Measurements from ENCODE around the gene OR5B2.
"Not testable (repeated sequence)": the region's sequence is repeated elsewhere in the genome, so short reads cannot be mapped to it uniquely, and the experiment has no call there.

OR5B2 gene

GRCh38 chr11:58428021-58428420 lies at the start of gene OR5B2:
TSS of gene OR5B2 (minus strand) at chr11:58428121. CDS start at chr11:58423261, 4,860 bp downstream.
- no peak for DNase-seq (ENCODE audit: low spot score)

GRCh38 chr11:58471892-58472291 lies 44.0 kb upstream of the OR5B2 start:
- no peak for DNase-seq (ENCODE audit: low spot score)

- no peak for DNase-seq (ENCODE audit: low spot score)
These were observed 38.4 kb upstream of the OR5B2 start for GRCh38 chr11:58466293-58466692.

GRCh38 chr11:58465690-58466089 lies 37.8 kb upstream of the OR5B2 start:
- DNase-seq (ENCODE audit: low spot score): no peak

- no peak for DNase-seq (ENCODE audit: low spot score)
These were observed 23.7 kb upstream of the OR5B2 start for GRCh38 chr11:58451585-58451984.

- DNase-seq (ENCODE audit: low spot score): no peak
These were observed 18.4 kb upstream of the OR5B2 start for GRCh38 chr11:58446294-58446693.

- DNase-seq (ENCODE audit: low spot score): no peak
These were observed 16.4 kb upstream of the OR5B2 start for GRCh38 chr11:58444300-58444699.

GRCh38 chr11:58442136-58442535 lies 14.2 kb upstream of the OR5B2 start, which contains the start of gene OR5B12:
TSS of gene OR5B12 (minus strand) at chr11:58442236. CDS start at chr11:58440151, 2,085 bp downstream.
- DNase-seq (ENCODE audit: low spot score): no peak

GRCh38 chr11:58438486-58438885 lies 10.6 kb upstream of the OR5B2 start:
- no peak for DNase-seq (ENCODE audit: low spot score)

- DNase-seq (ENCODE audit: low spot score): no peak
These were observed 6.3 kb upstream of the OR5B2 start for GRCh38 chr11:58434217-58434616.

- no peak for DNase-seq (ENCODE audit: low spot score)
These were observed 5.8 kb upstream of the OR5B2 start for GRCh38 chr11:58433638-58434203.

- no peak for DNase-seq (ENCODE audit: low spot score)
These were observed 1.4 kb upstream of the OR5B2 start for GRCh38 chr11:58429273-58429672.

- no peak for DNase-seq (ENCODE audit: low spot score)
These were observed 21.1 kb downstream of the OR5B2 start, which contains the start of gene OR5B3 for GRCh38 chr11:58406774-58407173. TSS of gene OR5B3 (minus strand) at chr11:58406874. CDS start at chr11:58403409, 3,465 bp downstream.

GRCh38 chr11:58399622-58400021 lies 28.3 kb downstream of the OR5B2 start:
- not testable (repeated sequence) for DNase-seq (ENCODE audit: low spot score)

- no peak for DNase-seq (ENCODE audit: low spot score)
These were observed 32.3 kb downstream of the OR5B2 start for GRCh38 chr11:58395581-58395980.

- DNase-seq (ENCODE audit: low spot score): peak; percentile 68
These were observed 33.7 kb downstream of the OR5B2 start for GRCh38 chr11:58394195-58394594.

- DNase-seq (ENCODE audit: low spot score): no peak
These were observed 35.2 kb downstream of the OR5B2 start for GRCh38 chr11:58392746-58393145.

- DNase-seq (ENCODE audit: low spot score): no peak
These were observed 36.0 kb downstream of the OR5B2 start for GRCh38 chr11:58391879-58392278.

- no peak for DNase-seq (ENCODE audit: low spot score)
These were observed 37.3 kb downstream of the OR5B2 start for GRCh38 chr11:58390551-58391063.

All from COLO829 (cell line).